Peyer's patch (tissue), 4 donors: ENCODE measurements around the gene GZF1. TPM values are rescaled to one million over a fixed set of nuclear protein-coding genes. Genes with fewer than 3 reads are reported as not detected.
A peak's percentile ranks its signal among the peaks of the same experiment; 100 is the strongest.

Source experiments
- DNase-seq, 3 donors: peaks; one replicate each; pipeline ENCODE4 v3.0.0-alpha.2; 2017 to 2019
- H3K27ac ChIP-seq, 4 donors: fragments of 200-600 bp; sonication (generic); one replicate each; pipeline ENCODE4 v1.5.1; 2016 to 2019
- H3K27me3 ChIP-seq, 2 donors: fragments of 200-600 bp; sonication (generic); one replicate each; pipeline ENCODE4 v1.5.1; 2019
- H3K36me3 ChIP-seq, 3 donors: fragments of 200-600 bp; sonication (generic); one replicate each; pipeline ENCODE4 v1.5.1; 2016 to 2019
- H3K4me1 ChIP-seq, 4 donors: fragments of 200-600 bp; sonication (generic); one replicate each; pipeline ENCODE4 v1.5.1; 2016 to 2019
- H3K4me3 ChIP-seq, 4 donors: fragments of 200-600 bp; sonication (generic); 1 replicate in 3 of 4; 2 replicates in 1 of 4; pipeline ENCODE4 v1.5.1; 2016 to 2019; ENCODE audit warnings: mild to moderate bottlenecking in 1 of 4
- H3K9me3 ChIP-seq, 4 donors: fragments of 200-600 bp; sonication (generic); one replicate each; pipeline ENCODE4 v1.5.1; 2016 to 2019; ENCODE audit warnings: mild to moderate bottlenecking in 1 of 4
- POLR2A ChIP-seq, 2 donors: fragments of 450-650 bp; IDR thresholded peaks; one replicate each; pipeline ENCODE4 v1.5.1; 2017; ENCODE audit warnings: antibody characterized with exemption in 2 of 2, mild to moderate bottlenecking in 2 of 2, moderate library complexity in 2 of 2
- total RNA-seq, 4 donors: library from RNA; depleted of rRNA; stranded (reverse); fragments of >200 nt; gene quantifications; one replicate each; pipeline ENCODE4 v1.1.0, GENCODE V29; 2016
- TF ChIP-seq, protein P1 (sequence below), 6 experiments: fragments of 450-650 bp in 4 of 6; fragments of 200-600 bp in 2 of 6; sonication (generic) in 1 of 6; IDR thresholded peaks; one replicate each; pipeline ENCODE4 v1.5.1; 2017 to 2019; ENCODE audit warnings: antibody characterized with exemption in 6 of 6, mild to moderate bottlenecking in 3 of 6, moderate library complexity in 1 of 6

The GZF1 gene
- total RNA-seq, 4 donors from 2014 or later, result 5.8 to 14.5 (median 7.9) TPM

DNA sequence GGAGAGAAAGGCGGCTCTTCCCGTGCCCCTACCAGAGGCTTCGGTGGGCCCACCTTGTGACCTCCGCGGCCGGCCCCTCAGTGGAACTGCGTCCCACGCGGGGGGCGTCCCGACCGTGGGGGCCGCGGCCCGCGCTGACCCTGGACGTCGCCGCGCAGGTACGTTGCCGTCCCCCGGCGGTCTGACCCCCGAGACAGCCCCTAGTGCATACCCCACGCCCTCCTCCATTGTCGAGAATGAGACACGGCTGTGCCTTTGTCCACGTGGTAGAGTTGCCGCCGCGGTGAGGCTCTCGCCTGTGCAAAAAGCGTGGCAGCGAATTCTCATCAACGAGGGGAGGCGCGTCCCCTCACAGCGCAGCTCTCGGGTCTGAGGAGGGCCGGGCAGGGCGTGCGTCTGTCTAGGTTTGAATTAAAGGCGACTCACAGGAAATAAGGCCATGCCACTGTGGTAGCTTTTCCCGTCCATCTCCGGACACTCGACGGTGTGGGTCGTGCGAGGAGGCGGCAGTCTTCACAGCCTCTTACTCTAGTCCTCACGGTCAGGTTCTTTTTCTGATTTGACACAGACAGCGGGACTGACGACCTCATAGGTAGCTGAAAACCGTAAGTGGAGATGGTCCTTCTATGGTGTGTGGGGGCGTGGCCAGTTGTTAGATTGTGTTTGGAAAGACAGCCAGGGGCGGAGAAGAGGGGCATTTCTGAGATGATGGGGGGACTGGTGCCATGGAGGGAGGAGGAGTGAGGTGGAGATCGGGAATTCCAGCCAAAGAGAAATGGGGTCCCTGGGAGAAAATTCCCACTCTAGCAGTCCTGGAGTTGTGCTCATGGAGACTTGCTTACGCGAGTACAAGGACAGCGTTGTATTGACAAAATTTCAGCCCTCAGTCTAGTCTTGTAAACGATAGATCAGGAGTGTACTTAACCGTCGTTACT lies 10.8 kb upstream of the GZF1 start:
- Histone ChIP-seq H3K4me1 (peaks cover 0 to 18% (median 9%) of the 10 kb centered on the region in 4 donors), H3K27ac (peak overlapping the region; percentile 90 to 98 (median 95)), H3K27me3 (no peaks in the 10 kb centered on the region), H3K36me3 (peaks cover 0 to 16% (median 0%) of the 10 kb centered on the region in 3 donors), H3K4me3 (peak overlapping the region; percentile 69 to 96 (median 86)), H3K9me3 (no peaks in the 10 kb centered on the region)
- peak; percentile 68 to 83 (median 78) for DNase-seq
- no peak for TF ChIP-seq POLR2A (IDR thresholded peaks at IDR 0.05)
- TF ChIP-seq, protein P1, sequence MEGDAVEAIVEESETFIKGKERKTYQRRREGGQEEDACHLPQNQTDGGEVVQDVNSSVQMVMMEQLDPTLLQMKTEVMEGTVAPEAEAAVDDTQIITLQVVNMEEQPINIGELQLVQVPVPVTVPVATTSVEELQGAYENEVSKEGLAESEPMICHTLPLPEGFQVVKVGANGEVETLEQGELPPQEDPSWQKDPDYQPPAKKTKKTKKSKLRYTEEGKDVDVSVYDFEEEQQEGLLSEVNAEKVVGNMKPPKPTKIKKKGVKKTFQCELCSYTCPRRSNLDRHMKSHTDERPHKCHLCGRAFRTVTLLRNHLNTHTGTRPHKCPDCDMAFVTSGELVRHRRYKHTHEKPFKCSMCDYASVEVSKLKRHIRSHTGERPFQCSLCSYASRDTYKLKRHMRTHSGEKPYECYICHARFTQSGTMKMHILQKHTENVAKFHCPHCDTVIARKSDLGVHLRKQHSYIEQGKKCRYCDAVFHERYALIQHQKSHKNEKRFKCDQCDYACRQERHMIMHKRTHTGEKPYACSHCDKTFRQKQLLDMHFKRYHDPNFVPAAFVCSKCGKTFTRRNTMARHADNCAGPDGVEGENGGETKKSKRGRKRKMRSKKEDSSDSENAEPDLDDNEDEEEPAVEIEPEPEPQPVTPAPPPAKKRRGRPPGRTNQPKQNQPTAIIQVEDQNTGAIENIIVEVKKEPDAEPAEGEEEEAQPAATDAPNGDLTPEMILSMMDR (IDR thresholded peaks at IDR 0.05), result no peak

GRCh38 chr20:23356203-23356602 lies 5.8 kb upstream of the GZF1 start:
- no peak overlapping the region for H3K27ac ChIP-seq
- no peak for DNase-seq

DNA sequence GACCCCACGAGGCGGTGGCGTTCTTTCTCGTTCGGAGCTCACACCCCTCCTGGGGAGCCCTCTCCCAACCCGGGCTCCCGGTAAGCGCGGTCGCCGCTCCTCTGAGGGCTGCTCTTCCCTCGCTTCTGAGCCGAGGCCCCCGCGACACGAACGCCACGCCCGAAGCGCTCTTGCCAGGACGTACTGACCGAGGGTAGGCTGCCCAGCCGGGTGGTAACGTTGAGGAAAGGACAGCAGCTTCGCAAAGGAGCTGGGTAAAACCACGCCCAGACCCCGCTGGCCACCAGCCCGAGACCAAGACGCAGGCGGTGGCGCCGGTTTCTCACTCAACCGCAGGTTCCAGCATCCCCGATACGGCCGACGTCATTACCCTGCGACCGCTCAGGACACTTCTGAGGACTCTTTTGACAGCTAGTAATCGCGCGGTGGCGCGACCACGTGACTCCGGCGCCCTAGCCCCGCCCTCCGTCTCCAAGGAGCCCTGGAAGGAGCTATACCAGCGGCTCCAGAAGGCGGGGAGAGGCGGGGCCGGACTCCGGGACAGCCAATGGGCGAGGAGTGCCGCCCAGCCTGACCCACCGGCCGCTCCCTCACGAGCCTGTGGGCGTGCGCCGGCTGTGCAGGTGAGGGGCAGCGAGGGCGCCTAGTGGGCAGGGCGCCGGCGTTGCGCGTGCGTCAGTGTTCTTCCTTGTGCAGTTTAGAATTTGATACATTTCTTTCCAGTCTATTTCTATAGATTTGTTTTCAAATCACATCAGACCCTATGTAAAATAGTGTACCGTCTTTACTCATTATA lies 4.0 kb upstream of the GZF1 start:
- TF ChIP-seq, protein P1 (IDR thresholded peaks at IDR 0.05), result peak in 4 of 6 experiments; percentile 4 to 14 (median 9)
- TF ChIP-seq POLR2A (IDR thresholded peaks at IDR 0.05), result peak; percentile 51 to 80
- Histone ChIP-seq H3K27ac (peak overlapping the region; percentile 93 to 96 (median 94)), H3K9me3 (no peaks in the 10 kb centered on the region), H3K4me1 (peaks cover 0 to 22% (median 6%) of the 10 kb centered on the region in 4 donors), H3K4me3 (peak overlapping the region; percentile 60 to 79 (median 66)), H3K36me3 (peaks cover 0 to 16% (median 0%) of the 10 kb centered on the region in 3 donors), H3K27me3 (no peaks in the 10 kb centered on the region)
- DNase-seq, result peak; percentile 100

More at GRCh38 chr20:23356203-23356602, 5.8 kb upstream of the GZF1 start:
- Histone ChIP-seq H3K9me3 (no peaks in the 10 kb centered on the region), H3K36me3 (peaks cover 0 to 16% (median 0%) of the 10 kb centered on the region in 3 donors), H3K4me1 (peaks cover 0 to 30% (median 6%) of the 10 kb centered on the region in 4 donors), H3K27me3 (no peaks in the 10 kb centered on the region), H3K4me3 (no peak overlapping the region)
- no peak for TF ChIP-seq POLR2A (IDR thresholded peaks at IDR 0.05)
- TF ChIP-seq, protein P1 (IDR thresholded peaks at IDR 0.05), result no peak

GRCh38 chr20:23358563-23358906 lies 3.4 kb upstream of the GZF1 start:
- TF ChIP-seq, protein P1 (IDR thresholded peaks at IDR 0.05), result no peak
- TF ChIP-seq POLR2A (IDR thresholded peaks at IDR 0.05), result no peak
- H3K4me3 ChIP-seq, result peak overlapping the region; percentile 60 to 79 (median 66)

GRCh38 chr20:23358923-23359593 lies 2.9 kb upstream of the GZF1 start:
- no peak overlapping the region for H3K4me3 ChIP-seq
- peaks cover 0 to 14% (median 0%) of the 10 kb centered on the region in 3 donors for H3K36me3 ChIP-seq
- DNase-seq, result no peak
- no peaks in the 10 kb centered on the region for H3K9me3 ChIP-seq
- no peak for TF ChIP-seq POLR2A (IDR thresholded peaks at IDR 0.05)
- TF ChIP-seq, protein P1 (IDR thresholded peaks at IDR 0.05), result no peak
- H3K27ac ChIP-seq, result peak overlapping the region; percentile 93 to 96 (median 94)
- no peaks in the 10 kb centered on the region for H3K27me3 ChIP-seq
- peaks cover 0 to 28% (median 10%) of the 10 kb centered on the region in 4 donors for H3K4me1 ChIP-seq

More at GRCh38 chr20:23358563-23358906, 3.4 kb upstream of the GZF1 start:
- Histone ChIP-seq H3K9me3 (no peaks in the 10 kb centered on the region), H3K27ac (peak overlapping the region; percentile 93 to 96 (median 94)), H3K27me3 (no peaks in the 10 kb centered on the region), H3K4me1 (peaks cover 0 to 27% (median 10%) of the 10 kb centered on the region in 4 donors), H3K36me3 (peaks cover 0 to 16% (median 0%) of the 10 kb centered on the region in 3 donors)
- no peak for DNase-seq
